GM18505 (cell line): ENCODE data around the gene PTK7.

Source experiments
- ATAC-seq: cut with Tn5 transposase; IDR thresholded peaks from one replicate; pipeline ENCODE4 v1.9.1; 2021; ENCODE audit not compliant: unreplicated experiment
- POLR2A ChIP-seq: IDR thresholded peaks from 4 replicates; pipeline ENCODE4 v1.6.1; 2011; ENCODE audit warnings: borderline replicate concordance; ENCODE audit not compliant: insufficient read depth, insufficient read length; ENCODE audit errors: extremely low read depth

Gene PTK7

DNA sequence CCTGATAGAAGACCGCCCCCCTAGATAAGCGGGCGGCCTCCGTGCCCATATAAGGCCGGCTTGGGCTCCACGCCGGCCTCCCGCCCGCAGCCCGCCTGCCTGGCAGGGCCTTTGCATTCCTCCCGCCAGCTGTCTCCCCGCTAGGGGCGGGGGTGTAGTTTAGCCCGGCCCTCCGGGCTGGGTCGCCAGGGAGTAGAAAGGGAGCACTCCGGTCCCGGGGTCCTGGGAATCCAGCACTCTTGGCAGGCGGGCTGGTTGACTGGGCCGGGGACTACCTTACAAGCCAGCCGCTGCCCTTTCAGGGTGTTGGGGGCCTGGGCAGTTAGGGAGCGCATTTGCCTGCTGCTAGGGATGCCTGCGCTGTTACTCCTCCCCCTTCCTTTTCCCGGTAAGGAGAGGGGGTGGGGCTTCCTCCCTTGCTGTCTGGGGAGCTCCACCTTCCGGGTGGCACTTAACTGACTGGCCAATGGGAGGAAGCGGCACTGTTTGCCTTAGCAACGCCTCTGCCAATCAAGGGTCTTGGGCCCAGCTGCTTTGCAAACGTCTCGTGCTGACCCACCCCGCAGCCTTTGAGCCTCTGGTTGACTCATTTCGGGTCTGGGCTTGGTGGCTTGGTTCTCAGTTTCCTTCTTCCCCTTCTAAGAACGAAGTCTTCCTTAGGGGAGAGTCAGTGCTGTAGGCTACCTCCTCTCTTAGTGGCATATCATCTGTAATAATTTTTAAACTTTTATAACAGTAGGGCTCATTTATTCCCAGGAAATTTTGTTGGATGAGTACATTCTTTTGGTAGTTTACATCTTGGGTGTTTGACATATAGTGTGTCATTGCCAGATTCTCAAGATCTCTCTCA lies 98.4 kb downstream of the PTK7 start:
- ATAC-seq = peak; percentile 59
- TF ChIP-seq POLR2A = no peak

GRCh38 chr6:43175676-43176422 lies 99.7 kb downstream of the PTK7 start:
- no peak for TF ChIP-seq POLR2A
- ATAC-seq = no peak

DNA sequence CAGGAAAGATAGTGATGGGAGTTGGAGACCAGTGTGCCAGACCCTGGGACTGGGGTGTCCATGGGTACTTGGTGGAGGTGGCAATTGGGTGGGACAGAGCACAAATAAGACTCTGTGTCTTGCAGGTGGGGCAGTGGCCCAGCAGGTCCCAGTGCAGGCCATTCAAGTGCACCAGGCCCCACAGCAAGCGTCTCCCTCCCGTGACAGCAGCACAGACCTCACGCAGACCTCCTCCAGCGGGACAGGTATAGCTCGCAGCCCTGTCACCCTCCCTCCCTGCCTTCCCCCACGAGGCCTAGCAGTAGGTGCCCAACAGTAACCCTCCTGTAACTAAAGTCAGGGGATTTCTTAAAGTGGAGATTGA lies 100.3 kb downstream of the PTK7 start:
- no peak for TF ChIP-seq POLR2A
- ATAC-seq = no peak

DNA sequence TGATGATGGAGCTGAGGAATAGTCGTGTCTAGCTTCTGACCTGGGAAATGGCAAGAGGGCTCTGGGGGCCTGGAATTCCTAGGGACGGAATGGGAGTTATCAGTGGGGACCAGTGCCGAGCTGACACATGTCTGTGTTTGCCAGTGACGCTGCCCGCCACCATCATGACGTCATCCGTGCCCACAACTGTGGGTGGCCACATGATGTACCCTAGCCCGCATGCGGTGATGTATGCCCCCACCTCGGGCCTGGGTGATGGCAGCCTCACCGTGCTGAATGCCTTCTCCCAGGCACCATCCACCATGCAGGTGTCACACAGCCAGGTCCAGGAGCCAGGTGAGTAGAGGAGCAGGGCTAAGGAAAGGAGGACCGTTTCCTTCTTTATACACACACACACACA lies 102.0 kb downstream of the PTK7 start:
- ATAC-seq = no peak
- TF ChIP-seq POLR2A = no peak

DNA sequence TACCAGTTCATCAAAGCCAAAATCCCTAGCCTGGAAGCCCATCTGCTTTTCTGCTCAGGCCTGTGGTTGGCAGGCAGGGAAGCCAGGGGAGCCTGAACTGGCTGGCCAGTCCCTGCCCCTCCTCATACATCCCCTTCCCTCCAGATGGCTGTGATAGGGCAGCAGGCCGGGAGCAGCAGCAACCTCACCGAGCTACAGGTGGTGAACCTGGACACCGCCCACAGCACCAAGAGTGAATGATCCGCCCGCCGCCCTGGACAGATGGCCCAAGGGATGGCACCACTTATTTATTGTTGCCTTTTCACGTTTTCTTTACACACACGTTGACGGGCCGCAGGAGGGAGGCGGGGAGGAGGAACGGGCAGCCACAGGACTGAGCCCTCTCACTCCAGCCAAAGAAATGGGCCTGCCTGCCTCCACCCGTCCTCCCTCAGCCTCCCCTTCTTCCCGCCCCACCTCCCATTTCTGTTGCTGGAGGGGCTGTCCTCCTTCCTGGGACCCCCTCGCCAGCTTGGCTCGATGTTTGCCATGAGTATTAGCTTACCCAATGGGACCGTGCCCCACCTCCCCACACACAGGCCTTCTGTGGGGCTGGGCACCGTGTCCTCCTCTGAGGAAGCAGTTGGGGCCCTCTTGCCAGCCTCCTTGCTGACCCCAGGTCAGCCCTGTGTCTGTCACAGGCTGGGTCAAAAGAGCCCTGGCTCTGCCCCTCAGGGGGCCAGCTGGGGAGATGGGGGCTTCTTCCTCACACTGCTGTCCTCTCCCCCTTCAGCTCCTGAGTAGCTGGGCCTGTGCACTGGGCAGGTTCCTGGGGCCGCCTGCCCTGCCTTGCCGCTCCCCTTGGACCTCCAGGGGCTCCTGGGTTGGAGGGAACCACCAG lies 103.1 kb downstream of the PTK7 start:
- TF ChIP-seq POLR2A = no peak
- ATAC-seq = no peak

- no peak for TF ChIP-seq POLR2A
- ATAC-seq = no peak
These were observed 103.9 kb downstream of the PTK7 start for GRCh38 chr6:43180058-43180457.

DNA sequence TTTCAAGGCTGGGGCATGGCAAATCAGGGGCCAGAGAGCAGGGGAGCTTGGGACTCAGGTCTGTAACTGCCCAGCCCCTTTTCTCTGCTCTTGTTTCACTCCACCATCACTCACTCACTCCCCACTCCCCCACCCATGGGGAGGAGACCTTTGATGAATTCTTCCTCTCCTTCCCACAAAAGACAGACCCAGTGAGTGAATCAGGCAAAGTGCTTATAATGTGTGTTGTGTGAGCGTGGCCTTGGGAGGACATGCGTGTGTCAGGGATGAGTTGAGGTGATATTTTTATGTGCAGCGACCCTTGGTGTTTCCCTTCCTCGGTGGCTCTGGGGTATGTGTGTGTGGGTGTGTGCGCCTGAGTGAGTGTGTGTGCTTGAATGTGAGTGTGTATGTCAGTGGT lies 104.9 kb downstream of the PTK7 start:
- no peak for ATAC-seq
- no peak for TF ChIP-seq POLR2A

DNA sequence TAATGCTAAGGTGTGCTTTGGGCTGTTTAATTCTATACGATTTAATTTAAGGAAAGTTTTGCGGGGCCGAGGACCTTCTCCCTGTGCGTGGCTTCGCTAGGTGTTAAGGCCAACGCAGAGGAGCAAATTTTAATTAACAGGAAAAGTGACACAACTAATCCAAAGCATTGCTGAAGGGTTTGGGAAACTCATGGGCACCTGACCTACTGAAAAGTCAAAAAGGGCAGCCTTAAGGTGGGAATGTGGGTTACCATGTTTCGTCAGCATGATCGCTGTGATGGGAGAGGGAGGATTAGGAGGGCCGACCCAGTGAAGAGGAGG lies 105.5 kb downstream of the PTK7 start:
- no peak for ATAC-seq
- no peak for TF ChIP-seq POLR2A

- peak; percentile 90 for TF ChIP-seq POLR2A
- peak; percentile 90 for ATAC-seq
These were observed 106.1 kb downstream of the PTK7 start, which contains the start of gene CUL9 for GRCh38 chr6:43181942-43182860. Gene CUL9, plus strand, starts transcription at chr6:43182196. Its CDS starts 2,115 bp downstream, at chr6:43184311.

DNA sequence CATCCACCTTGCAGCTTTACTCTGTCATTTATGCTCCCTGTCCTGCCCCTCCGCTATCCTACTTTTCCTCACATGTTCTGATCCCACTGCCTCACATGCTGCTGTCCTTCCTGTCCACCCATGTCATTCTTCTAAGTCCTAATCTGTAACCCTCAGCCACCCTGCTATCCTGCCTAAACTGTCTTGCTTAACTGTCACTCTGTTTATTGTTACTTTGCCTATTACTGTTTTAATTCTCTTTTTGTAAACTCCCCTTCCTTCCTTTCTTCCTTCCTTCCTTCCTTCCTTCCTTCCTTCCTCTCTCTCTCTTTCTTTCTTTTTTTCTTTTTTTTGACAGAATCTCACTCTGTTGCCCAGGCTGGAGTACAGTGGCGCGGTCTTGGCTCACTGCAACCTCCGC lies 107.3 kb downstream of the PTK7 start:
- no peak for TF ChIP-seq POLR2A
- no peak for ATAC-seq

DNA sequence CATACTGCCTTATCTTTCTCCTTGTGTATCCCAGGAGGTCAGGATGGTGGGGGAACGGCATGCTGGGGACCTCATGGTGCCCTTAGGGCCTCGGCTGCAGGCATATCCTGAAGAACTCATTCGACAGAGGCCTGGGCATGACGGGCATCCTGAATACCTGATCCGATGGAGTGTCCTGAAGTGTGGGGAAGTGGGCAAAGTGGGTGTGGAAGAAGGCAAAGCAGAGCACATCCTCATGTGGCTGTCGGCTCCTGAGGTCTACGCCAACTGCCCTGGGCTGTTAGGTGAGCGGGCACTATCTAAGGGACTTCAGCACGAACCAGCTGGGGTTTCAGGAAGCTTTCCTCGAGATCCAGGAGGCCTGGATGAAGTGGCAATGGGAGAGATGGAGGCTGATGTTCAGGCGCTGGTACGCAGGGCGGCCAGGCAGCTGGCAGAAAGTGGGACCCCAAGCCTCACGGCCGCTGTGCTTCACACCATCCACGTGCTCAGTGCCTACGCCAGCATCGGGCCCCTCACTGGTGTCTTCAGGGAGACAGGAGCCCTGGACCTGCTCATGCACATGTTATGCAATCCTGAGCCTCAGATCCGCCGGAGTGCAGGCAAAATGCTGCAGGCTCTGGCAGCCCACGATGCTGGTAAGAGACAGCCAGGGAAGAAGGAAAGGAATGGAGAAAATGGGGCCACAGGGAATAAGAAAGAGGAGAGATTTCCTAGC lies 108.3 kb downstream of the PTK7 start:
- ATAC-seq = no peak
- TF ChIP-seq POLR2A = no peak
